Measurements from ENCODE around the gene CGB7.
A peak's percentile ranks its signal among the peaks of the same experiment; 100 is the strongest.
"Not testable (repeated sequence)": the region's sequence is repeated elsewhere in the genome, so short reads cannot be mapped to it uniquely, and the experiment has no call there.

The CGB7 gene

DNA sequence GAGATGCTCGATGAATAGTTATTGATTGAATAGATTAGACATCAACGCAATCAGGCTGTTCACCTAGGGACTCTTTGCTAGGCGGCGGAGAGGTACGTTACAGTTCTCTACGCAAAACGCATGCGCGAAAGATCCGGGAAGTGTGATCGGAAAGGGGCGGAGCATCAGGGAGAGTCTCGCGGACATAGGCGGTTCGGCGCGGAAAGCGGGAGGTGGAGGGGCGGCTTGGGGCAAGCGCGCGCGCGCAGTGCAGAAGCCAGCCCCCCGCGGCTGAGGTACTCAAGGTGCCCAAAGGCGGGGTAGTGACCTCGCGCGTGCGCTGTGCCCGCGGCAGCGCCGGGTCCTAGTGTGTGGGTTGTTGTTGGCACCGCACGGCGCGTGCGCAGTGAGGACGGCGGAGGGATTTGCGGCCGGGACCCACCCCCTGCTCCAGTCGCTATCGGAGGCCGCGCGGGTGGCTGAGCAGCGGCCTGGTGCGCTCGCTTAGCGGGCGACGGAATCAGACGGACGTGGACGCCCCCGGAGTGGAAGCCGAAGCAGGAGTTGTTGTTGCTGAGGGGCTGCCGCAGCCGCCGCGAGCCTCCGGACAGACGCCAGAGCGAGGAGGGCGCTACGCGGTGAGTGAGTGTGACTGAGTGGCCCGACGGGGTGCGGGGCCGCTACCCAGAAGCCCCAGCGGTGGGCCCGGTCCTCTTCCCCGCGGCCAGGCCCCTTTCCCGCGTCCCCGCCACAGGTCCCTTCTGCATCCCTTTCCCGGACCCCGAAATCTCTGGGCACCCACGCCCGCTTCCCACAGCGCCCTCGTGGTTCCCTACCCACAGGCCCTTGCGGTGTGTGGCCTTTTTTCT is 27.7 kb upstream of the CGB7 start, which contains the start of gene SNRNP70:
TSS of gene SNRNP70 (plus strand) at position 432 of the 848 bp plus-strand sequence. CDS start 964 bp downstream, outside the sequence.
- Mint-ChIP-seq H3K4me1 (ENCODE audit: low read depth) (peaks cover 44% of the 10 kb centered on the region), H3K9me3 (no peaks in the 10 kb centered on the region), H3K27ac (peak within 1 kb of the TSS; percentile 94), H3K27me3 (no peaks in the 10 kb centered on the region), H3K36me3 (ENCODE audit: low read depth) (peaks cover 35% of the 10 kb centered on the region), H3K4me3 (peak within 1 kb of the TSS; percentile 95)

DNA sequence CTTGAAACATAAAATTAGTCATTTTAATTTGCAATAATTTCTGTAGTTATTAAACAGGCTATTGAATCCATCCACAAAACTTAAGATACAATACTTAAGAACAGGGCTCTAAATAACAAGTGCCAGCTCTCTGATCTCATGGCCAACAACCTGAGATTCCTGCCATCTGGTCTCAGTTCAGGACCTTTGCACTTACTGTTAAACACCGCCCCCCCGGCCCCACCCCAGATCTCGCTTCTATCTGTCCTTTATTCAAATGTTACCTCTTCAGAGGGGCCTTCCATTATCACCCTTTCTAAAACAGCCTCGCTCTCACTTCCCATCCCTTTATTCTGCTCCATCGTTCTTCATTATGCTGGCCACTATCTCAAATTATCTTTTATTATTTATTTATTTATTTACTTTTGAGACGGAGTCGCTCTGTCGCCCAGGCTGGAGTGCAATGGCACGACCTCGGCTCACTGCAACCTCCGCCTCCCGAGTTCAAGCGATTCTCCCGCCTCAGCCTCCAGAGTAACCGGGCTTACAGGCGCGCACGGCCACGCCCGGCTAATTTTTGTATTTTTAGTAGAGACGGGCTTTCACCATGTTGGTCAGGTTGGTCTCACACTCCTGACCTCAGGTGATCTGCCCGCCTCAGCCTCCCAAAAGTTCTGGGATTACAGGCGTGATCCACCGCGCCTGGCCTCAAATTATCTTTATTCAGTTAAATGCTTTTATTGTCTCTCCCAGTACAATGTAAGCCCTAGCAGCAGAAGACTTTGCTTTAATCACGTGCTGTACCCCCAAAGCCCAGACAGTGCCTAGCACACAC is 26.9 kb upstream of the CGB7 start:
- H3K27me3 Mint-ChIP-seq = no peaks in the 10 kb centered on the region
- peak overlapping the region; percentile 95 for H3K4me3 Mint-ChIP-seq
- peak overlapping the region; percentile 94 for H3K27ac Mint-ChIP-seq
- peaks cover 29% of the 10 kb centered on the region for H3K36me3 Mint-ChIP-seq (ENCODE audit: low read depth)
- no peaks in the 10 kb centered on the region for H3K9me3 Mint-ChIP-seq
- peaks cover 41% of the 10 kb centered on the region for H3K4me1 Mint-ChIP-seq (ENCODE audit: low read depth)

GRCh38 chr19:49081273-49081672 is 23.7 kb upstream of the CGB7 start:
- H3K27me3 Mint-ChIP-seq = peaks cover 3% of the 10 kb centered on the region
- H3K9me3 Mint-ChIP-seq = no peaks in the 10 kb centered on the region
- H3K4me1 Mint-ChIP-seq (ENCODE audit: low read depth) = peaks cover 15% of the 10 kb centered on the region
- peaks cover 10% of the 10 kb centered on the region for H3K36me3 Mint-ChIP-seq (ENCODE audit: low read depth)
- no peak overlapping the region for H3K4me3 Mint-ChIP-seq
- H3K27ac Mint-ChIP-seq = no peak overlapping the region

DNA sequence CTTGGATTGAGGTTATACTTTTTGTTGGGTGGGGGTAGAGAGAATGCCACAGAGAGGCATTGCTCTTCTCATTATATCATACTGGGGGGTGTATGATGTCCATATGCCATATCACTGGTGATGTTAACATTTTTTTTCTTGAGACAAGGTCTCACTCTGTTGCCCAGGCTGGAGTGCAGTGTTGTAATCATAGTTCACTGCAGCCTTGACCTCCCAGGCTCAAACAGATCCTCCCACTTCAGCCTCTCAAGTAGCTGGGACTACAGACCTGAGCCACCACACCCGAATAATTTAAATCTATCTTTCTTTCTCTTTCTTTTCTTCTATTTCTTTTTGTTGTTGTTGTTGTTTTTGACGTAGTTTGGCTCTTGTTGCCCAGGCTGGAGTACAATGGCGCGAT is 22.8 kb upstream of the CGB7 start:
- no peak overlapping the region for H3K27ac Mint-ChIP-seq
- no peaks in the 10 kb centered on the region for H3K9me3 Mint-ChIP-seq
- H3K4me1 Mint-ChIP-seq (ENCODE audit: low read depth) = peaks cover 10% of the 10 kb centered on the region
- H3K4me3 Mint-ChIP-seq = no peak overlapping the region
- H3K27me3 Mint-ChIP-seq = peaks cover 7% of the 10 kb centered on the region
- peaks cover 4% of the 10 kb centered on the region for H3K36me3 Mint-ChIP-seq (ENCODE audit: low read depth)

DNA sequence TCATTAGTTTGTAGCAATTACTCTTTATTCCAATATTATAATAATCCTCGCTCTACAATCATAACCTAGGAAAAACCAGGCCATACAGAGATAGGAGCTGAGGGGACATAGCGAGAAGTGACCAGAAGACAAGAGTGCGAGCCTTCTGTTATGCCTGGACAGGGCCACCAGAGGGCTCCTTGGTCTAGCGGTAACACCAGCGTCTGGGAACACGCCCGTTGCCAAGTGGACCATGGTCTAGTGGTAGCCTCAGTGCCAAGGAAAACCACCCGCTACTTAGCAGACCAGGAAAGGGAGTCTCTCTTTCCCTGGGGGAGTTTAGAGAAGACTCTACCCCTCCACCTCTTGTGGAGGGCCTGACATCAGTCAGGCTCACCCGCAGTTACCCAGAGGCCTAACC is 17.3 kb upstream of the CGB7 start:
- H3K27me3 Mint-ChIP-seq = peaks cover 42% of the 10 kb centered on the region
- not testable (repeated sequence) for H3K9me3 Mint-ChIP-seq; H3K36me3 Mint-ChIP-seq (ENCODE audit: low read depth); H3K4me3 Mint-ChIP-seq; H3K27ac Mint-ChIP-seq
- peaks cover 11% of the 10 kb centered on the region for H3K4me1 Mint-ChIP-seq (ENCODE audit: low read depth)

DNA sequence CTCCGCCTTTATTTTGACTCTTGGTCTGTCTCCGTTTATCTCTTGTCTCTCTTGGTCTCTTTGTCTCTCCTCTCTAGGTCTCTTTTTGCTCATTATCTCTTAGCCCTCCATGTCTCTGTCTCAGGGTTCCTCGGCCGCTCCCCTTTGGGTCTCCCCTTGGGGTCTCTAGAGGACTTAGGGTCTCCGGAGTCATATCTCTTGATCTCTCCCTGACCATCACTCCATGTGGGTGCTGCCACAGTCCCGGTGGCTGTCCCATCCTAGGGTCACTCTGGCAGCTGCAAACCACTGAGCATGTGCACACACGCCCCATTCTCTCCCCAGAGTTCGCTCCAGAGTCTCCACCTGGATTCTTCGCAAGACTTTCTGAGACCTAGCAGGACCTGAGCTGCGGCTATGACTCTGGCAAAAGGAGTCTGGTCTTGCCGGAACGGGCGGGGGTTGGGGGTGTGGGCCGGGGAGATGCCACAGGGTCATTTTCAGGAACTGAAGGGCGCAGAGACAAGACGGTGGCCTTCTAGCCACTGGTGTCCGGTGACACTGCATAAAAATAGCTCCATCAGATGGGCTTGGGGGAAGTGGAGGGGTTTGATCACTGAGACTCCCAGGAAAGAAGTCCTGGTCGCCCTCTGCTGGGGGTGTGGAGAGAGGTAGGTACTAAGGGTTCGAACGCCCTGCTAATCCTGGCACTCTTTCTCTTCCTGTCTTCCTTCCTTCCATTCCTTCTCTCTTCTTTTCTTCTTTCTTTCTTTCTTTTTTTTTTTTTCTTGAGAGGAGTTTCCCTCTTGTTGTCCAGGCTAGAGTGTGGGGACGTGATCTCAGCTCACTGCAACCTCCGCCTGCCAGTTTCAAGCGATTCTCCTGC is 16.2 kb upstream of the CGB7 start:
- H3K9me3 Mint-ChIP-seq = peaks cover 4% of the 10 kb centered on the region
- no peaks in the 10 kb centered on the region for H3K36me3 Mint-ChIP-seq (ENCODE audit: low read depth)
- H3K4me3 Mint-ChIP-seq = peak overlapping the region; percentile 27
- H3K27ac Mint-ChIP-seq = peak overlapping the region; percentile 1
- H3K27me3 Mint-ChIP-seq = peaks cover 52% of the 10 kb centered on the region
- H3K4me1 Mint-ChIP-seq (ENCODE audit: low read depth) = peaks cover 11% of the 10 kb centered on the region

- Mint-ChIP-seq H3K27me3 (peaks cover 64% of the 10 kb centered on the region), H3K27ac (no peak overlapping the region), H3K9me3 (peaks cover 4% of the 10 kb centered on the region), H3K4me3 (no peak overlapping the region), H3K4me1 (ENCODE audit: low read depth) (peaks cover 11% of the 10 kb centered on the region), H3K36me3 (ENCODE audit: low read depth) (no peaks in the 10 kb centered on the region)
Measured at GRCh38 chr19:49071860-49072547, 14.5 kb upstream of the CGB7 start.

GRCh38 chr19:49070416-49070815 is 12.9 kb upstream of the CGB7 start:
- Mint-ChIP-seq H3K4me1 (ENCODE audit: low read depth) (peaks cover 11% of the 10 kb centered on the region), H3K27me3 (peaks cover 74% of the 10 kb centered on the region), H3K36me3 (ENCODE audit: low read depth) (no peaks in the 10 kb centered on the region), H3K4me3 (no peak overlapping the region), H3K9me3 (peaks cover 4% of the 10 kb centered on the region), H3K27ac (no peak overlapping the region)

DNA sequence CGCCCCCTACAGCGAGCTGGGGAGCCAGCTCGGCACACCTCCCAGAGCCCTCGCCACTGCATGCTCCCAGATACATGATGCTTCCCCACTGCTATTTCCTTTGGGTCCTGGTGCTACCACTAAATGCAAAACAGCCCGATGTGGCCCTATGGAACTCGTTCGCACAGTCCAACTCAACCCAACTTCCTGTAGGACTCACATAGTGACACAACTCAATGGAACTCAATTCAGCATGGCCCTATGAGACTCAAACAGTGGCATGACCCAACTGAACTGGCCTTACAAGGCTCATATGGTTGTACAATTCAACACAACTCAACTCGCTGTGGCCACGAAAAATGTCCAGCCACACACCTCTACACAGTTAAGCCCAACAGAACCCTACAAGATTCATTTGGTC is 11.5 kb upstream of the CGB7 start:
- Mint-ChIP-seq H3K27ac (no peak overlapping the region), H3K36me3 (ENCODE audit: low read depth) (no peaks in the 10 kb centered on the region), H3K4me1 (ENCODE audit: low read depth) (peaks cover 11% of the 10 kb centered on the region), H3K4me3 (no peak overlapping the region), H3K9me3 (peaks cover 4% of the 10 kb centered on the region), H3K27me3 (peaks cover 69% of the 10 kb centered on the region)

DNA sequence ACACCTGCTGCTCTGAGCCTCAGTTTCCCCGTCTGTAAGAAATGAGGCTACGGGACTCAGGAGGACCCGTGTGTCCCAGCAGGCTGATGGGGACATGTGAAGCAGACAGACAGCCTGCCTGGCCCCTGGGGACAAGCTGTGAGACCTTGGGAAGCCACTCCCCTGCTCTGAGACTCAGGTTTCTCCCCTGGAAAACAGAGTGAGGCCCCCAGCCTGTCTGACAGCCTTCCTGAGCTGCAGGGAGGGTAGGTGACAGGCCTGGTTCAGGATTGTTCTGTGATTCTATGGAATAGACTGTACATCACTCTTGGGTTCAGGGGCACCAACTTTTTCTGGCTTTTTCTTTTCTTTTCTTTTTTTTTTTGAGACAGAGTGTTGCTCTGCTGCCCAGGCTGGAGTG is 10.0 kb upstream of the CGB7 start:
- Mint-ChIP-seq H3K4me1 (ENCODE audit: low read depth) (no peaks in the 10 kb centered on the region), H3K4me3 (no peak overlapping the region), H3K36me3 (ENCODE audit: low read depth) (no peaks in the 10 kb centered on the region), H3K9me3 (peaks cover 4% of the 10 kb centered on the region), H3K27ac (no peak overlapping the region), H3K27me3 (peaks cover 62% of the 10 kb centered on the region)

- H3K4me1 Mint-ChIP-seq (ENCODE audit: low read depth) = no peaks in the 10 kb centered on the region
- H3K27ac Mint-ChIP-seq = no peak overlapping the region
- H3K36me3 Mint-ChIP-seq (ENCODE audit: low read depth) = no peaks in the 10 kb centered on the region
- H3K4me3 Mint-ChIP-seq = no peak overlapping the region
- peaks cover 4% of the 10 kb centered on the region for H3K9me3 Mint-ChIP-seq
- H3K27me3 Mint-ChIP-seq = peaks cover 59% of the 10 kb centered on the region
Measured at GRCh38 chr19:49065905-49066512, 8.5 kb upstream of the CGB7 start.

GRCh38 chr19:49064768-49065611 is 7.4 kb upstream of the CGB7 start, which contains the start of gene NTF4:
NTF4 (minus strand) TSS chr19:49064818; CDS start chr19:49061997, 2,821 bp downstream.
- peaks cover 54% of the 10 kb centered on the region for H3K27me3 Mint-ChIP-seq
- no peak within 1 kb of the TSS for H3K4me3 Mint-ChIP-seq
- no peaks in the 10 kb centered on the region for H3K36me3 Mint-ChIP-seq (ENCODE audit: low read depth)
- no peaks in the 10 kb centered on the region for H3K4me1 Mint-ChIP-seq (ENCODE audit: low read depth)
- no peaks in the 10 kb centered on the region for H3K9me3 Mint-ChIP-seq
- no peak within 1 kb of the TSS for H3K27ac Mint-ChIP-seq

GRCh38 chr19:49064029-49064629 is 6.6 kb upstream of the CGB7 start:
- Mint-ChIP-seq H3K27me3 (peaks cover 52% of the 10 kb centered on the region), H3K4me3 (no peak overlapping the region), H3K27ac (no peak overlapping the region)

More at GRCh38 chr19:49064029-49064629, 6.6 kb upstream of the CGB7 start:
- Mint-ChIP-seq H3K36me3 (ENCODE audit: low read depth) (no peaks in the 10 kb centered on the region), H3K9me3 (no peaks in the 10 kb centered on the region), H3K4me1 (ENCODE audit: low read depth) (no peaks in the 10 kb centered on the region)

All from stimulated activated naive CD8-positive, alpha-beta T cell treated with anti-CD3 and anti-CD28 coated beads, Interleukin-15, Interleukin-2, amounts not matched to agents 100 ng/mL and 50 ng/mL, for 24 hours (primary cell).